Thoracic aorta (tissue), 2 donors: ENCODE measurements around the gene RPRD1A. TPM values are rescaled to one million over a fixed set of nuclear protein-coding genes. Genes with fewer than 3 reads are reported as not detected.

Source experiments
- ATAC-seq: fragments of 150-250 bp; one replicate; pipeline ENCODE4 v1.8.0; 2017; ENCODE audit warnings: low read depth; ENCODE audit not compliant: insufficient number of reproducible peaks, low FRiP score
- DNase-seq: peaks from one replicate; pipeline ENCODE4 v3.0.0-alpha.2; 2020; ENCODE audit warnings: low spot score
- H3K27ac ChIP-seq, 2 donors: fragments of 200-600 bp; sonication (generic); 1 replicate in 1 of 2; 2 replicates in 1 of 2; pipeline ENCODE4 v1.5.1; 2016; ENCODE audit warnings: mild to moderate bottlenecking in 2 of 2, moderate library complexity in 2 of 2
- H3K27me3 ChIP-seq: fragments of 200-600 bp; sonication (generic); replicated peaks from 2 replicates; pipeline ENCODE4 v1.6.0; 2016; ENCODE audit warnings: mild to moderate bottlenecking; ENCODE audit not compliant: insufficient read depth
- H3K36me3 ChIP-seq: fragments of 200-600 bp; sonication (generic); one replicate; pipeline ENCODE4 v1.5.1; 2016
- H3K4me1 ChIP-seq, 2 donors: fragments of 200-600 bp; sonication (generic); 1 replicate in 1 of 2; 2 replicates in 1 of 2; pipeline versions ENCODE4 v1.5.1 to v1.6.0; 2016; ENCODE audit warnings: low read depth in 2 of 2, mild to moderate bottlenecking in 1 of 2; ENCODE audit not compliant: control insufficient read depth in 1 of 2
- H3K4me3 ChIP-seq: fragments of 200-600 bp; sonication (generic); 2 replicates; pipeline ENCODE4 v1.5.1; 2016; ENCODE audit warnings: mild to moderate bottlenecking
- H3K9me3 ChIP-seq: fragments of 200-600 bp; sonication (generic); 2 replicates; pipeline ENCODE4 v1.5.1; 2016
- CTCF ChIP-seq: fragments of 200-600 bp; sonication (generic); IDR thresholded peaks from one replicate; pipeline ENCODE4 v1.5.1; 2019; ENCODE audit warnings: antibody characterized with exemption
- total RNA-seq, 2 donors: library from RNA; depleted of rRNA; stranded (reverse); fragments of >200 nt; gene quantifications; one replicate each; pipeline versions ENCODE4 v1.1.0 to v1.2.3, GENCODE V29; 2016

The RPRD1A gene
- total RNA-seq, 2 donors from 2014 or later = 49.8 to 64.9 TPM

DNA sequence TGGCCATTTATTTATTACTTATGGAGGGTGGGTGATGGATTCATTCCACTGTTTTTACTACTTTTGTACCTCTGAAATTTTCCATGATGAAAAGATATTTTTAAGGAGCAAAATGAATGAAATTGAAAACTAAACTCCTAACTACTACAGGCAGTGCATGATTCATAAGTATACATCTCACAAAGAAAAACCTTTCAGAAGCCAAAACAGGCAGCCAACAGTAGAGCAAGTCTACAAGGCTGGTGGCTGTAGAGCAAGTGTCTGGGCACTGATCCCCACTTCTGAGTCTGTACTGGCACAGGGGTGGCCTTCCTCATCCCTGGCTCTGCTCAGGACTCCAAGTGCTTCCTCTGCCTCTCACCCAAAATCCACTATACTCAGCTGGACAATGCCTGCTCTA lies 103.0 kb downstream of the RPRD1A start:
- no peak for DNase-seq
- Histone ChIP-seq H3K27ac (no peak overlapping the region), H3K27me3 (no peaks in the 10 kb centered on the region), H3K36me3 (no peaks in the 10 kb centered on the region), H3K4me3 (no peak overlapping the region), H3K4me1 (no peaks in the 10 kb centered on the region), H3K9me3 (peaks cover 7% of the 10 kb centered on the region)
- no peak for ATAC-seq
- TF ChIP-seq CTCF = no peak

DNA sequence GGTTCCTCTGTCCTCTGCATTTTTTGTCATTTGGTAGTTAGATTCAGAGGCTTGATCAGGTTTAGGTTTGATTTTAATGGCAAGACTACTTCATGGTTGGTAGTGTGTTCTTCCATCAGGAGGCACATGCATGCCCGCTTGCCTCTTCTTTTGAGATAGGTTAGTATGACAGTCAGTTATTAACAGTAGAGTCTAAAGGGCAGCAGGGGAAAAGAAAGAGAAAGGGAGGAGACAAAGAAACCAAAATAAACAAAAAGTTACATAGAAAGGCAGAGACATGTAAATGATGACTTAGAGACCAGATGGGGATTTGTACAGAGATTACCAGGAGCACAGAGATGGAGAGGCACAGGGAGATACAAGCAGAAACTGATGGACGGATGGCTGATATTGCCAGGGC lies 105.0 kb downstream of the RPRD1A start:
- Histone ChIP-seq H3K4me1 (no peaks in the 10 kb centered on the region), H3K36me3 (no peaks in the 10 kb centered on the region), H3K9me3 (peaks cover 7% of the 10 kb centered on the region), H3K27ac (no peak overlapping the region), H3K4me3 (no peak overlapping the region), H3K27me3 (no peaks in the 10 kb centered on the region)
- TF ChIP-seq CTCF = no peak
- DNase-seq = no peak
- no peak for ATAC-seq

DNA sequence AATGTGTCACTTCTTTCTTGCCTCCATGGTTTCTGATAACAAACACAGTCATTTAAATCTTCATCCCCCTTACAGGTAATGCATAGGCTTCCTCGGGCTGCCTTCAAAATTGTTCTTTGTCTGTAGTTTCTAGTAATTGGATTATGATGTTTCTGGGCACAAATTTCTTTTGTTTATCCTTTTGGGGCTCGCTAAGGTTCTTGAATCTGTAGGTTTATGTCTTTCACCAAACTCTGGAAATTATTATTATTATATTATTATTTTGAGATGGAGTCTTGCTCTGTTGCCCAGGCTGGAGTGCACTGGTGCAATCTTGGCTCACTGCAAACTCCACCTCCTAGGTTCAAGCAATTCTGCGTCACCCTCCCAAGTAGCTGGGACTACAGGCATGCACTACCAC lies 111.1 kb downstream of the RPRD1A start:
- Histone ChIP-seq H3K4me3 (no peak overlapping the region), H3K9me3 (peaks cover 7% of the 10 kb centered on the region), H3K27ac (no peak overlapping the region), H3K36me3 (no peaks in the 10 kb centered on the region), H3K4me1 (no peaks in the 10 kb centered on the region), H3K27me3 (no peaks in the 10 kb centered on the region)
- no peak for TF ChIP-seq CTCF
- no peak for ATAC-seq
- DNase-seq = no peak

DNA sequence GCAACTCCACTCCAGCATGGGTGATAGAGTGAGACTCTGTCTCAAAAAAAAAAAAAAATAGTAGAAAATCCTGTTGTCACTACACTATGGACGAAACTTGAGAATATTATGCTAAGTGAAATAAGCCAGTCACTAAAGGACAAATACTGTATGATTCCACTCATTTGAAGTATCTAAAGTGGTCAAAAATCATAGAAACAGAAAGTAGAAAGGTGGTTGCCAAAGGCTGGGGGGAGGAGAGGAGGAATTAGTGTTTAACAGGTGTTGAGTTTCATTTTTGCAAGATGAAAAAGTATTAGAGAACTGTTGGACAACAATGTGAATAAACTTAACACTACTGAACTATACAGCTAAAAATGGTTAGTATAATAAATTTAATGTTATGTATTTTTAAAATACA lies 113.7 kb downstream of the RPRD1A start:
- Histone ChIP-seq H3K4me3 (no peak overlapping the region), H3K27me3 (no peaks in the 10 kb centered on the region), H3K4me1 (peaks cover 0 to 7% of the 10 kb centered on the region in 2 donors), H3K27ac (no peak overlapping the region), H3K9me3 (no peaks in the 10 kb centered on the region), H3K36me3 (no peaks in the 10 kb centered on the region)
- no peak for TF ChIP-seq CTCF
- DNase-seq (no peak), ATAC-seq (no peak)

- ATAC-seq = no peak
- peak overlapping the region; percentile 76 for H3K4me3 ChIP-seq
- no peaks in the 10 kb centered on the region for H3K36me3 ChIP-seq
Measured at GRCh38 chr18:35950628-35950982, 116.8 kb downstream of the RPRD1A start.

More at GRCh38 chr18:35950628-35950982, 116.8 kb downstream of the RPRD1A start:
- H3K9me3 ChIP-seq = no peaks in the 10 kb centered on the region
- H3K27ac ChIP-seq = no peak overlapping the region
- no peak for DNase-seq
- H3K4me1 ChIP-seq = peaks cover 0 to 7% of the 10 kb centered on the region in 2 donors
- no peak for TF ChIP-seq CTCF
- H3K27me3 ChIP-seq = no peaks in the 10 kb centered on the region
